NT2/D1 (cell line): ENCODE results near the gene PTGR1.

Experiments
- DNase-seq: peaks from one replicate; pipeline ENCODE4 v3.0.0-alpha.2; 2011; ENCODE audit warnings: low read depth, low spot score
- H3K27me3 ChIP-seq: 2 replicates; pipeline ENCODE4 v1.6.0; 2011; ENCODE audit warnings: mild to moderate bottlenecking; ENCODE audit not compliant: insufficient read length, insufficient read depth
- H3K36me3 ChIP-seq: 2 replicates; pipeline ENCODE4 v1.6.1; 2011; ENCODE audit warnings: mild to moderate bottlenecking, low read length, mixed read lengths; ENCODE audit not compliant: insufficient read depth, insufficient read length
- H3K4me1 ChIP-seq: 2 replicates; pipeline ENCODE4 v1.5.1; 2011; ENCODE audit not compliant: insufficient read depth, insufficient read length
- H3K4me3 ChIP-seq: 2 replicates; pipeline ENCODE4 v1.5.1; 2011; ENCODE audit warnings: low read depth; ENCODE audit not compliant: insufficient read length
- H3K9ac ChIP-seq: 2 replicates; pipeline ENCODE4 v1.6.0; 2011; ENCODE audit warnings: low read depth; ENCODE audit not compliant: insufficient read length
- H3K9me3 ChIP-seq: 2 replicates; pipeline ENCODE4 v1.5.1; 2011; ENCODE audit warnings: mild to moderate bottlenecking, low read length; ENCODE audit not compliant: insufficient read depth
- SUZ12 ChIP-seq: IDR thresholded peaks from 2 replicates; pipeline ENCODE4 v1.6.1; 2011; ENCODE audit not compliant: insufficient read length, insufficient read depth; ENCODE audit errors: extremely low read depth
- YY1 ChIP-seq: IDR thresholded peaks from 2 replicates; pipeline ENCODE4 v1.6.1; 2011; ENCODE audit not compliant: insufficient read length, insufficient read depth
- ZNF274 ChIP-seq: IDR thresholded peaks from 2 replicates; pipeline ENCODE4 v1.6.1; 2011; ENCODE audit warnings: mild to moderate bottlenecking, low read depth, low read length

The PTGR1 gene

DNA sequence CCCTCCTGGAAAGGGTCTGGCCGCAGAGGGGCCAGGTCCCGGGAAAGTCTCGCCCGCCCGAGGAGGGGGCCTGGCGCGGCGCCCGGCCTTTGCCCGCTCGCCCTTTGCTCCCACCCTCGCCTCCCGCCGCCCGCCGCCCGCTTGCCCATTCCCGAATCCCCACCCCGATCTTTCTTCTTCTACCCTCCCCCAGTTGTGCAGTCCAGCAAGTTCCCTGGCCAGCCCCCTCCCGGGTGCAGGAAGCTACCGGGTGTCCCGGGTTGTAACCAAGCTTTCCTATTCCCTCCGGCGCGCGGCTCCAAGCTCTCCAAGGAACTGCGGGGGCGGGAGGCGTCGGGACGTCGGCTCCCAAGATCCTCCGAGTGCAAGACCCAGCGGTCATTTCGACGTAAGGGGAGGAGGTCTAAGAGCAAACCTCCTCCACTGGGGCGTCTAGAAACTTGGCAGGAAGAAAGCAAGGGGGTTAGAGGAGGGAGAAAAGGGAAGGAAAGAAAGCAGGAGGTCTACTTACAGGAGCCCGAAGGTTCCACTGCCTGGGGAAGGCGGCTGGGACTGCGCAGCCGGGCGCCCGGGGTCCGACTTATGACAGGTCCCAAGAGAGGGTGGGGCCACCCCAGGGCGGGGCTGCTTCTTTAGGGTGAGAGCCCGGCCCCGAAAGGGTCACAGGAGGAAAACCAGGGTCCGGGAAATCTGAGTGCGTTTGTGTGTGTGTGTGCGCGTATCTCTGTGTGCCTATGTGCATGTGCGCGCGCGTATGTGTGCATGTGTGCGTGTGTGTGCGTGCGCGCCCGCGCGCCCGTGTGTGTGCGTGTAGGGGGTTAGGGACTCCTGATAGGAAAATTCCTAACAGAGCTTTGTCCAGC, at the start of gene PTGR1:
PTGR1 (minus strand) TSS at position 556 of the 863 bp plus-strand sequence. CDS start 2,225 bp downstream, outside the sequence.
- H3K9ac ChIP-seq: peak within 1 kb of the TSS; percentile 87
- TF ChIP-seq YY1 (no peak), ZNF274 (no peak), SUZ12 (no peak)
- H3K4me1 ChIP-seq: no peaks in the 10 kb centered on the region
- H3K27me3 ChIP-seq: no peaks in the 10 kb centered on the region
- H3K36me3 ChIP-seq: peaks cover 26% of the 10 kb centered on the region
- peak; percentile 77 for DNase-seq
- H3K9me3 ChIP-seq: no peaks in the 10 kb centered on the region
- peak within 1 kb of the TSS; percentile 74 for H3K4me3 ChIP-seq

DNA sequence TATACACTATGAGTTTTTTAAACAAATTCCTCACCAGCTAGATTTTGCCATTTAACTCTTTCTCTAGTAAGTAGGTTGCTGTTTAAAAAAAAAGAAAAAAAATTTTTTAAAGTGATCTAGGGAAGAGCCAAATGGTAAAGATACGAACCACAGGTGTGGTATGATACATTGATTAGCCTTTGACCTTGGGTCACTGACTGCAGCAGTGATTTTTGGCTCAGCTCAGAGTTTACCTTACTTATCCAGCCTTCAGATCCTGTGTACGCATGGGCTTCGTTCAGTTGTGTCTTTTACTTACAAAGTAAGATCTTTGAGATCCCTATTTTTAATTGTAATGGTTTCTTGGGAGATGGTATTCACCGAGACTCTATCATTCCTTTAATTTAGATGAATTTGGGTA, 49.6 kb upstream of the PTGR1 start:
- Histone ChIP-seq H3K9me3 (no peaks in the 10 kb centered on the region), H3K27me3 (no peaks in the 10 kb centered on the region), H3K9ac (no peak overlapping the region), H3K36me3 (peaks cover 80% of the 10 kb centered on the region), H3K4me3 (no peak overlapping the region), H3K4me1 (no peaks in the 10 kb centered on the region)
- no peak for DNase-seq
- TF ChIP-seq YY1 (no peak), SUZ12 (no peak), ZNF274 (no peak)

DNA sequence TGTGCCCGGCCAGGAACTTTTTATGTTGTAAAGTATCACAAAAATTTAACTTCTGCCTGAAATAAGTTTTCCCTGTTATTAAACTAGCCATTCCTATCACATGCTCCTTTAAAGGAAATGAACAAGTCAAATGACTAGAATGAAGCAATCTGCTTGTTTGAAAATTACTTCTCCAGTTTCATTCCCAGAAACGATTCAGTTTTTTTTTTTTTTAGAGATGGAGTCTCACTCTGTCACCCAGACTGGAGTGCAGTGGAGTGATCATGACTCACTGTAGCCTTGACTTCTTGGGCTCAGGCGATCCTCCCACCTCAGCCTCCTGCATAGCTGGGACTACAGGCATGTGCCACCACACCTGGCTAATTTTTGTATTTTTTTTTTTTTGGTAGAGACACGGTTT, 48.6 kb upstream of the PTGR1 start:
- no peaks in the 10 kb centered on the region for H3K4me1 ChIP-seq
- no peaks in the 10 kb centered on the region for H3K27me3 ChIP-seq
- H3K9ac ChIP-seq: no peak overlapping the region
- DNase-seq: no peak
- no peak overlapping the region for H3K4me3 ChIP-seq
- H3K9me3 ChIP-seq: no peaks in the 10 kb centered on the region
- TF ChIP-seq YY1 (no peak), ZNF274 (no peak), SUZ12 (no peak)
- H3K36me3 ChIP-seq: peaks cover 75% of the 10 kb centered on the region

DNA sequence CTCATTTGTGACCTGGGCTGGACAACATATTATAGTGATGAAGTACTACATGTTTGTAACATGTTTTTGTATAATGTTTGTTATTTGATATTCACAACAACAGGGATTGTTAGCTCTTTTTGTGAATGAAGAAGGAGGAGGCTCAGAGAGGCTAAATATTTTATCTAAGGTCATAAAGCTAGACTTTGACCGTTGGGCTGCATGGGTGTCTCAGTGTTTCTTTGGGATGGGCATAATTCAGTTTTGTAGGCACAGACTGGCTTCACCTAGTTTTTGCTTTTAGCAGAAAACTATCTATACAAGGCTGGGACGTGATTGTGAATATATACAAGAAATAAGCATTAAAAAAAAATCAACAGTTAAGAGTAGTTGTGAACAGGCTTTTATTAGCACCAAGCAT, 47.0 kb upstream of the PTGR1 start:
- TF ChIP-seq YY1: no peak
- TF ChIP-seq SUZ12: no peak
- no peak for TF ChIP-seq ZNF274
- no peak overlapping the region for H3K4me3 ChIP-seq
- no peak for DNase-seq
- H3K4me1 ChIP-seq: no peaks in the 10 kb centered on the region
- no peaks in the 10 kb centered on the region for H3K9me3 ChIP-seq
- no peak overlapping the region for H3K9ac ChIP-seq
- H3K36me3 ChIP-seq: peaks cover 74% of the 10 kb centered on the region
- H3K27me3 ChIP-seq: no peaks in the 10 kb centered on the region

DNA sequence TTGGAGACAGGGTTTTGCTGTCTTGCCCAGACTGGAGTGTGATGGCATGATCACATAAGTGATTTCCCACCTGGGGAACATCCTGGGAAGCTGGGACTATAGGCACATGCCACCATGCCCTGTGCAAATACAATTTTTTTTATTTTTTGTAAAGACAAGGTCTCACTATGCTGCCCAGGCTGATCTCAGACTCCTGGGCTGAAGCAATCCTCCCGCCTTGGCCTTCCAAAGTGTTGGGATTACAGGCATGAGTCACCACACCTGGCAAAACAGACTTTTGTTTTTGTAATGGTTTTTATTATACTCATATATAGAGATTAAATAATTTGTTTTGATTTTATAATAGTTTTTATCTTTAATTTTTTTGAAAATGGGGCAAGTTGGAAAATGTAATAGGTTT, 46.4 kb upstream of the PTGR1 start:
- no peaks in the 10 kb centered on the region for H3K4me1 ChIP-seq
- H3K9ac ChIP-seq: no peak overlapping the region
- TF ChIP-seq YY1: no peak
- TF ChIP-seq ZNF274: no peak
- TF ChIP-seq SUZ12: no peak
- DNase-seq: no peak
- no peak overlapping the region for H3K4me3 ChIP-seq
- H3K27me3 ChIP-seq: no peaks in the 10 kb centered on the region
- no peaks in the 10 kb centered on the region for H3K9me3 ChIP-seq
- peaks cover 68% of the 10 kb centered on the region for H3K36me3 ChIP-seq

DNA sequence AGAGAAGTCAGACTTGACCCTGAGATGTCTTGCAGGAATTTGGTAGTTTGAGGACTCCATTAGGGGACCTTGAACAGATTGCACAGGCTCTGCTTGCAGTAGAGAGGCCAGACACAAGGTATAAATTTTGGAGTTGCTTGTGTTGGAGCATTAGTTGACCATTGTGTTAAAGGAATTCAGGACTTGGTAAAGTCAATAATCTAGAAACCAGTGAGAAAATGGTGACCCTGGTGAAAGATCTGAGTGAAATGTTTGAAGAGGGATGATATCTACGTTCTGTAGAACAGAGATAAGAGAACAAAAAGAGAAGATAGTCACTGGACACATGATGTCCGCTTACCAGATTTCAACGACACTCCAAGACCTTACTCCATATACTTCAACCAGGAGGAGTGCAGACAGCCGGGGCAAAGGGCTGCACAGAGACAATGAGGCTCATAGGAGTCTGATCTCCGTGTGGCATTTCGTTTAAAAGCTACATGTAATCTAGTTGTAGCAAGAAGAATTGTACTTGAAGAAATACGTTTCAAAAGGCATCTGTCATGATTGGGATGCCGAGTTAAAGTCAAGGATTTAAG, 44.8 kb upstream of the PTGR1 start:
- H3K9ac ChIP-seq: no peak overlapping the region
- no peak overlapping the region for H3K4me3 ChIP-seq
- H3K9me3 ChIP-seq: peaks cover 5% of the 10 kb centered on the region
- no peak for DNase-seq
- TF ChIP-seq ZNF274 (no peak), YY1 (no peak), SUZ12 (no peak)
- H3K36me3 ChIP-seq: peaks cover 53% of the 10 kb centered on the region
- no peaks in the 10 kb centered on the region for H3K4me1 ChIP-seq
- no peaks in the 10 kb centered on the region for H3K27me3 ChIP-seq

DNA sequence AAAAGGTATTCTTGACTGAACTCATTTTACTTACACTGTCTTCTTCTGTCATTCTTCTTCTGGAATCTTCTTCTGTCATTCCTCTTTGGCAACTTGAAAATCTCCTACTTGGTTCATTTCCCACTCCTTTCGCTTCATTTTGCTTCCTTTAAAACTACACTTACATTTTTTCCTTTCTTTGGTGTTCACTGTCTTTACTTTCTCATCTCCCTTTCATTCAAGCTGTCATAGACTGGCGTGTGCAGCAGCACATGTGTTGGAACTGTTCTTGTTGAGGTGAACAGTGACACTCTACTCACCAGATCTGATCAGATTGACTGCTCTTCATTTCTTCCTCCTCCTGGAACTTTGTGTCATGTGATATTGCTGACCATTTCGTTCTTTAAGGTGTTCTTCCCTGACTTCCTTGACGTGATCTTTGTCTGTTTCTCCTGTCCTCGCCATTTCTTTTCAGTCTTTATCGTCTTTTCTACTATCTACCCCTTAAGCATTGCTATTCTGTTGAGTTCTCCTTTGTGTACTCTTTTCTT, 38.0 kb upstream of the PTGR1 start:
- H3K9ac ChIP-seq: no peak overlapping the region
- H3K36me3 ChIP-seq: peaks cover 20% of the 10 kb centered on the region
- no peak overlapping the region for H3K4me3 ChIP-seq
- TF ChIP-seq SUZ12: no peak
- no peak for TF ChIP-seq ZNF274
- no peak for TF ChIP-seq YY1
- no peaks in the 10 kb centered on the region for H3K4me1 ChIP-seq
- H3K27me3 ChIP-seq: no peaks in the 10 kb centered on the region
- DNase-seq: no peak
- peaks cover 29% of the 10 kb centered on the region for H3K9me3 ChIP-seq
